Activated CD4-positive, alpha-beta T cell treated with anti-CD3 and anti-CD28 coated beads for 4 hours (primary cell): ENCODE results near the gene CHST14.
"Not testable (repeated sequence)": the region's sequence is repeated elsewhere in the genome, so short reads cannot be mapped to it uniquely, and the experiment has no call there.

ENCODE experiments used
- DNase-seq, 2 donors: peaks; one replicate each; pipeline ENCODE4 v3.0.0-alpha.2; 2020

Gene CHST14

GRCh38 chr15:40441565-40442531 lies 28.9 kb upstream of the CHST14 start:
- peak; percentile 26 for DNase-seq

GRCh38 chr15:40443255-40443654 lies 27.5 kb upstream of the CHST14 start:
- no peak for DNase-seq

- no peak for DNase-seq
Observed at GRCh38 chr15:40443846-40444245, 26.9 kb upstream of the CHST14 start.

DNA sequence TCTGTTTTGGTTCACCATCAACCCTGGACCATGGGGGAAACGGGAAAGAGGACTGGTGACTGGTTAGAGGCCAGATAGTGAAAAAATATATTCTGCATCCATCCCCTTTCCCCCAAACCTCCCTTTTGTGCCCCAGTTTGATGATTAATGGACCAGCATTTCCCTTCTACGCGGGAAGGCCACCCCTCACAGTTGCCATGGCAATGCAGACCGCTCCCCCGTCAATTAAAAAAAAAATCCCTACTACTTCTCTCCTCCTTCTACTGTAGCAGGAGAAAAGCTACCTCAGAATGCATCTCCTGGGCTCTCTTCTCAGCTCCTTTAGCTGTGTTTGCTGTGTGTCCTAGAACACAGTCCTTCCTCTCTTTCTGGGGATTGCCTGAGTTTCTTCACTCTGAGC lies 26.0 kb upstream of the CHST14 start:
- DNase-seq = no peak

DNA sequence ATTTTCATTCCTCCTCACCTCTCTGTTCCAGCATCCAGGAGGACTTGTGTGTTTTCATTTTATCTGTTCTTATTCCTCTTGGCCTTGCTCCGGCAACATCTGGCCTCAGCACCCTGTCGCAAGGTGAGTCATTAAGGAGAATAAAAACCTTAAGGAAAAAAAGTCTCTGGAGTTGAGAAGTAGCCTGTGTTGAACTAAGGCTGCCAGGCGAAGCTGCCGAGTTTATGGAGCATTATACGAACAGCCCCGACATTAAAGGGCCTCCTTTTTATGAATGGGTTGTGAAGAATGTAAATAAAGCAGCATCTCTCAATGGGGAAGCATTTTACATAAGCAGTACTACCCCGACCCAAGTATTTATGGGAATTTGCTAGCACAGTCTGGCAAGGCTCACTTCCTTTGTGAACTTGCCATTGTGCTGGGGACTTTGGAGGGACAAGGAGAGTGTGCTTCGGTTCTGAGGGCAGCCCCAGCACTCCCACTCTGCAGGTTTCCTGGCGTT lies 25.3 kb upstream of the CHST14 start:
- no peak for DNase-seq

- no peak for DNase-seq
Observed at GRCh38 chr15:40446144-40446543, 24.6 kb upstream of the CHST14 start.

DNA sequence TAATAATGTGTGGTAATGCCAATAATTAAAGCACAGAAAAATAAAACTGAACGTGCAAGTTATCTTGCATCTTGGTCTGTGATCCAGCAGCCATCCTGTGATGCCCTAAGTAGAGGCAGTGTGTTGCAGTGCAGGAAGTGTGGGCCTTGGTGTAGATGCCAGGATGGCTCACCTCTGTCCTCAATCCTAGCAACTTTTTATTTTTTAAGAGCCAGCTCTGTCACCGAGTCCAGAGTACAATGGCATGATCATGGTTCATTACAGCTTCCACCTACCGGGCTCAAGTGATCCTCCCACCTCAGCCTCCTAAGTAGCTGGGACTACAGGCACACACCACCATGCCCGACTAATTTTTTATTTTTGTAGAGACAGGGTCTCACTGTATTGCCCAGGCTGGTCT lies 22.4 kb upstream of the CHST14 start:
- no peak for DNase-seq

- no peak for DNase-seq
Observed at GRCh38 chr15:40449275-40449674, 21.5 kb upstream of the CHST14 start.

GRCh38 chr15:40450047-40450446 lies 20.7 kb upstream of the CHST14 start:
- DNase-seq = no peak

- no peak for DNase-seq
Observed at GRCh38 chr15:40451527-40452158, 19.1 kb upstream of the CHST14 start.

DNA sequence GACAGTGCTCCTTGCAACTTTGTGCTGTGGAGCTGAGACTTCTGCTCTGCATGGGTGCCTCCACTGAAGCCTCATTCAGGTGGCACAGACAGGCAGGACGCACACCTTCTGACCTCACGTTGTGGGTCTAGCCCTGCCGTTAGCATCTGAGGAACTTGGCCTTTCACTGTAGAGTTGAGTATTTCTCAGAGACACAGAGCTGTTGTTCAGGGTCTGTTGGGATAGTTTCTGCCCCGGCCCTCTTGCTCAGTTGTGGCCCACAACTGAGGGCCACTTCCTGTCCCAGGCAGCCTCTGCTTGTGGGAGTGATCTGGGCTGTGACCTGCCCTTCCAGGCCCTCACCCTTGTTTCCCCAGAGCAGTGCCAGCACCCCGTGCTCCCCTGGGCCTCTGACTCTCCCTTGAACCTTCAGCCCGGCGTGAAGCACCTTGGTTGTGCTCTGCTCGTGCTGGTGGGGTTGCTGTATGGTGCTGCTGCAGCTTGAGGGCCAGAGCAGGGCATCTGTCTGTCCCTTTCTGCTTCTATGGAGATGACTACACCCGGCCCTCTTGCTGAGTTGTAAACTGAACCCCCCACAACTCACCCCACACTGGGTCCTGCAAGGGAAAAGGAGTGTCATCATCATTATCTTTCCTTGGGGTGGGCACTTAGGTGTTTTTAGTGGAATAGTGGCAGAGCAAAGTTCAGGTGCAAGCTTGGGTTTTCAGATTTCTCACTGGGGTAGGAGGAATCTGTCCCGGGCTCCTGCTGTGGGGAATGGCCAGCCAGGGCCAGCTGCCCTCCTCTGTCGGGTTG lies 18.3 kb upstream of the CHST14 start:
- no peak for DNase-seq

DNA sequence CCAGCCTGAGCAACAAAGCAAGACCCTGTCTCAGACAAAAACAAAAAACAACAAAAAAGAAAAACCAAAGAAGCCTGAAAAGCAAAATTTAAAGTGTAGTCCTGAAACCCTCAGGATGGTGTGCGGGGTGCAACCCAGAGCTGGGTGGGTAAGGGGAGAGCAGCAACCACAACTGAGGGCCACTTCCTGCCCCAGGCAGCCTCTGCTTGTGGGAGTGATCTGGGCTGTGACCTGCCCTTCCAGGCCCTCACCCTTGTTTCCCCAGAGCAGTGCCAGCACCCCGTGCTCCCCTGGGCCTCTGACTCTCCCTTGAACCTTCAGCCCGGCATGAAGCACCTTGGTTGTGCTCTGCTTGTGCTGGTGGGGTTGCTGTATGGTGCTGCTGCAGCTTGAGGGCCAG lies 16.8 kb upstream of the CHST14 start:
- DNase-seq = not testable (repeated sequence)

- no peak for DNase-seq
Observed at GRCh38 chr15:40454904-40455391, 15.8 kb upstream of the CHST14 start.

DNA sequence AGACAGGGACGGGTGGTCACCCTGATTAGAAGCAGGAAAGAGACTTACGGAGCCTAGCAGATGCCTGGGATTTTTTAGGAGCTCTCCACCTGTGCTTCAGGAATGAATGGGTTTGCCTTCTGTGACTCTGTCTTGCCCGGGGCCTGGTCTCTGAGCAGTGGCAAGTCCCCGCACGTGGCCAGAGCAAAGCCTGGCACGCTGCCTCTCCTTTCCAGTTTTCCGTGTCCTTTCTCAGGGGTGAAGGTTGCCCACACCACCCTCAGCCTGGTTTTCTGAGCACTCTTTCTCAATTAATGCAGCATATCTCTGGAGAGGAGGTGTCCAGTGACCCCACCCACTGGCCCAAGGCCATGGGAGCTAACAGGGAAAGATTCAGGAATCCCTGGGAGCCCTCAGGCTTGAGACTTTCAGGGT lies 14.5 kb upstream of the CHST14 start:
- DNase-seq = no peak

DNA sequence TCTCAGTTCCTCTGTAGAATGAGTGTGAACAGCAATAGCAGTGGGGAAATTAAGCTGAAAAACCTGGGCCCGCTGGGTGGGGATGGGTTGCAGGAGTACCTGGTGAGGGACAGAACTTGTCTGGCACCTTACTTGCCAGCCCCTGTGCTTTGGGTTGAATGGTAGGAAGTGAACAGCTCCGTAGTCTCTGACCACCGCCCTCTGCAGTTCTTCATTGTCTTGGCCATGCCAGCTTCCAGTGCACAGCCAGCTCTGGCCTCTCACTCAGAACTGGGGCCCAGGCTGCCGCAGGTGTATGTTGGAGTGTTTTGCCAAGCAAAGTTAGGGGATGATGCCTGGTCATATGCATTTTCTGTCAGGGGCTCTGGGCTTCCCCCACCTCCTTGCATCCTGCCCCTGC lies 14.0 kb upstream of the CHST14 start:
- DNase-seq = no peak

DNA sequence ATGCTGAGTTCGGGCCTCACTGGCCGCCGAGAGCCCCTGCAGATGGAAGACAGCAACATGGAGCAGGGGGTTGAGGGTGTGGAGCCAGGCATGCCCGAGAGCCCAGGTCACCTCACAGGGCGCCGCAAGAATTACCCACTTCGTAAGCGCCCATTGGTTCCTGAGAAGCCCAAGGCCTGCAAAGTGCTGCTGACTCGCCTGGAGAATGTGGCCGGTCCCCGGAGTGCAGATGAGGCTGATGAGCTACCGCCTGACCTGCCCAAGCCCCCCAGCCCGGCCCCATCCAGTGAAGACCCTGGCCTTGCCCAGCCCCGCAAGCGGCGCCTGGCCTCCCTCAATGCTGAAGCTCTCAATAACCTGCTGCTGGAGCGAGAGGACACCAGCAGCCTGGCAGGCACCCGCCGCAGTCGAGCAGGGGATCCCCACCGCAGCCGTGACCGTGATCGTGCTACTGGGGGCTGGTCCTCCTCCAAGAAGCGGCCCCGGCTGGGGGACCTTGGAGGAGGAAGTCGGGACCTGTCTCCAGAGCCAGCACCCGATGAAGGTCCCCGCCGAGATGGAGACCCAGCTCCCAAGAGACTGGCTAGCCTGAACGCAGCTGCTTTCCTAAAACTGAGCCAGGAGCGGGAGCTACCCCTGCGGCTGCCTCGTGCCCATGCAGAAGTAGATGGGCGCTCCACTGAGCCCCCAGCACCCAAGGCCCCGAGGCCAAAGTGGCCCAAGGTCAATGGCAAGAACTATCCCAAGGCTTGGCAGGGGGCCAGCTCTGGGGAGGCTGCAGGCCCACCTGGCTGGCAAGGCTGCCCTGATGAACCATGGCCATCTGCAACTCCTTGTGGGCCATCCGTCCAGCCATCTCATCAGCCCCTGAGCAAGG lies 12.1 kb upstream of the CHST14 start:
- no peak for DNase-seq

DNA sequence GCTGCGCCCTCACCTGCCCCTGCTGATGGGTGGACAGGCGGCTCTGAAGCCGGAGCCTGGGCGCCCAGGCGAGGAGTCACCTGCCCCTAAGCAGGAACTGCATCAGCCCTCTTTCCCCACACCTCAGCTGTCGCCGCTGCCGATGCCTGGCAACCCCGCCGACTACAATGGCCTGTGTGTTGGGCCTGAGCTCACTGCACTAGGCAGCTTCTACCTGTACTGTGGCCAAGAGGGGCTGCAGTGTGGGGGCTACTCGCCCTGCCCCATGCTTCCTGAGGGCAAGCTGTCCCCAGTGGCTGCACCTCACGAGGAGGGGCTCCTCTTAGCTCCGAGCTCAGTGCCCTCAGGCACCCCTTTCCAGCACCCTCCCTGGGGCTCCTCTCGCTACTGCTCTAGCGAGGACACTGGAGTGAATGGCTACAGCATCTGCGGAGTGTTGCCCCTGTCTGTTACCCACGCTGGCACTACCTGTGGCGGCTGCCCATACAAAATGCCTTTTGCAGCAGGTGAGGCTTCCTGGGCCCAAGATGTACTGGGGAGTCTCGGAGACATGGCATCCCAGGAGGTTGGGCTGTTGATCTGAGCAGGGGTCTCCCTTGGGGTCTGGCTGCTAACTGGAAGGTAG lies 11.3 kb upstream of the CHST14 start:
- DNase-seq = no peak

DNA sequence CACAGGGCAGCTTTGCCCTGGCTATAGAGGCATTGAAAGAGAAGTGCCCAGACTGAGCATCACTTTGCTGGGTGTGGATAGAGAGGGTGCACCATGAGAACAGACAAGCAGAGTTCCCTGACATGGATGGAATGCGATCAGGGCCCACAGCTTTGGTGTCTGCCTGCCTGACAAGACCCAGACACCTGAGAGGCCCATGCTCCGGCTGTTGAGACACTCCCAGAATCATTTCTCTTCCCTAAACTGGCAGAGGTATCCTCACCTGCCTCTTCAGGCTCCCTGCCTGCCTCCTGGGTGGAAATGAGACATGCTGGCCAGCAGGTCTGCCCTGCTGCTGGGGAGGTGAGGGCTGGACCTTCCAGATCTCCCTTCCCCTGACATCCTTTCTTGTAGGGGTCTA lies 10.4 kb upstream of the CHST14 start:
- no peak for DNase-seq

GRCh38 chr15:40461958-40462357 lies 8.8 kb upstream of the CHST14 start:
- DNase-seq = no peak

- DNase-seq = no peak
Observed at GRCh38 chr15:40463279-40463678, 7.5 kb upstream of the CHST14 start.

DNA sequence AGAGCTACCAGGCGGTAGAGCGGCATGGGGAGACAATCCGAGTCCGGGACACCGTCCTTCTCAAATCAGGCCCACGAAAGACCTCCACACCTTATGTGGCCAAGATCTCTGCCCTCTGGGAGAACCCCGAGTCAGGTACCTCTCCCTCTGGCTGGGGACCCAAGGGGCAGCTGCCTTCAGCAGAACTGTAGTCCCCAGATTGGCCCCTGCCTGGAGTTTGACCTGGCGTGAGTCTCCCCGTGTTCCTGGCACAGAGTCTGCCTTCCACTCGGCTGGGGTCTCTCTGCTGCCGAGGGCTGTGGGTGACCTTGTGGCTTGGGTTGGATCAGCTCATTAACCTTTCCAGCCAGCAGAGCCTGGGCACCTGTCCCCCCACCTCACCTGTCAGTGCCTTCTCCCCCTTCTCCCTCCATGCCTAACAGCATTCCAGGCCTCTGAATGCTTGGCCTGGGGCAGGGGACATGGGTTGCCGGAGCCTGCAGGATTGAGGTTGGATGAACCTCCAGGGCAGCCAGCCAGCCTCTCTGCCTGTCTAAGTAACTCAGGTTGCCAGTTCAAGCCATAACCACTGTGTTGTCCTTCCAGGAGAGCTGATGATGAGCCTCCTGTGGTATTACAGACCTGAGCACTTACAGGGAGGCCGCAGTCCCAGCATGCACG lies 6.8 kb upstream of the CHST14 start:
- DNase-seq = no peak
